Colonic mucosa (tissue), 4 donors: ENCODE results near the gene IGF2BP2. TPM values are rescaled to one million over a fixed set of nuclear protein-coding genes. Genes with fewer than 3 reads are reported as not detected.
A peak's percentile ranks its signal among the peaks of the same experiment; 100 is the strongest.
"Not testable (repeated sequence)": the region's sequence is repeated elsewhere in the genome, so short reads cannot be mapped to it uniquely, and the experiment has no call there.

Experiments
- DNase-seq: peaks from one replicate; pipeline ENCODE4 v3.0.0-alpha.2; 2020
- H3K27ac ChIP-seq: fragments of 200-600 bp; one replicate; pipeline ENCODE4 v1.8.0; 2021
- H3K27me3 ChIP-seq: fragments of 200-600 bp; one replicate; pipeline ENCODE4 v1.8.0; 2021
- H3K36me3 ChIP-seq: fragments of 200-600 bp; one replicate; pipeline ENCODE4 v1.8.0; 2021
- H3K4me1 ChIP-seq: fragments of 200-600 bp; one replicate; pipeline ENCODE4 v1.8.0; 2021; ENCODE audit warnings: mild to moderate bottlenecking
- H3K4me3 ChIP-seq: fragments of 200-600 bp; one replicate; pipeline ENCODE4 v1.8.0; 2021
- H3K9ac ChIP-seq, 2 donors: one replicate each; pipeline ENCODE4 v1.7.0; 2013; ENCODE audit warnings: control low read depth in 2 of 2, low read depth in 2 of 2, low read length in 2 of 2
- H3K9me3 ChIP-seq: fragments of 200-600 bp; one replicate; pipeline ENCODE4 v1.8.0; 2021
- intact Hi-C: fragments of 100-400 bp; cut with DNase I; formaldehyde crosslinking; loops from one replicate; pipeline ENCODE4 v1.14.1; 2022
- total RNA-seq, 2 donors: library from RNA; stranded (reverse); fragmentation: NEBNext Ultra II Directional in 1 of 2; extraction: Animal tissue kit (Norgen Biotek cat#: 25700) in 1 of 2; gene quantifications; one replicate each; pipeline ENCODE4 v1.2.1, GENCODE V29; 2021
- TF ChIP-seq, protein P1 (sequence below): fragments of 200-600 bp; IDR thresholded peaks from one replicate; pipeline ENCODE4 v1.8.0; 2022; ENCODE audit warnings: antibody characterized with exemption, mild to moderate bottlenecking
- donor health status: healthy.
- donor health status: DM: no; HTN: no; CAD: no.
- donor health status: DM: no; HTN: no; CAD: no.

The IGF2BP2 gene
- total RNA-seq, 2 donors from 2014 or later, result 48.7 to 61.2 TPM

DNA sequence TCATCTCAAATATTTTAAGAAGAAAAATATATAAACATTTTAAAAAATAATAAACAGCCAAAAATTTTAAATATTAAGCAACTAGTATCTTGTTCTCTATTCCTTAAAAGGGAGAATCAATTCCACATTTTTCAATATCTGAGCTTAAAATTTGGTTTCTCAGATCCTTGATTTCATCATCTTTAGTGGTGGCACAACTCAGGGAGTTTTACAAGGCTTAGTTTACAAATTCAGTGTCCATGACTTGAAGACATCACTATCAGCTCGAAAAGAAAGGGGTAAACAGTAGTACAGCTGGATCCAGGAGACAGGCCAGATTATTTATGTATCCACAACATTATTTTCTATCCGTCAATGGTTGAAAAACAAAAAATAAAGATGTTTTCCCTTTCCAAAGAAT is 11.6 kb downstream of the IGF2BP2 start:
- H3K27me3 ChIP-seq, result no peaks in the 10 kb centered on the region
- no peak overlapping the region for H3K4me3 ChIP-seq
- H3K36me3 ChIP-seq, result no peaks in the 10 kb centered on the region
- no peaks in the 10 kb centered on the region for H3K4me1 ChIP-seq
- DNase-seq, result no peak
- intact Hi-C loops, result no loop called here
- H3K9ac ChIP-seq, result no peak overlapping the region
- H3K27ac ChIP-seq, result no peak overlapping the region
- TF ChIP-seq, protein P1, sequence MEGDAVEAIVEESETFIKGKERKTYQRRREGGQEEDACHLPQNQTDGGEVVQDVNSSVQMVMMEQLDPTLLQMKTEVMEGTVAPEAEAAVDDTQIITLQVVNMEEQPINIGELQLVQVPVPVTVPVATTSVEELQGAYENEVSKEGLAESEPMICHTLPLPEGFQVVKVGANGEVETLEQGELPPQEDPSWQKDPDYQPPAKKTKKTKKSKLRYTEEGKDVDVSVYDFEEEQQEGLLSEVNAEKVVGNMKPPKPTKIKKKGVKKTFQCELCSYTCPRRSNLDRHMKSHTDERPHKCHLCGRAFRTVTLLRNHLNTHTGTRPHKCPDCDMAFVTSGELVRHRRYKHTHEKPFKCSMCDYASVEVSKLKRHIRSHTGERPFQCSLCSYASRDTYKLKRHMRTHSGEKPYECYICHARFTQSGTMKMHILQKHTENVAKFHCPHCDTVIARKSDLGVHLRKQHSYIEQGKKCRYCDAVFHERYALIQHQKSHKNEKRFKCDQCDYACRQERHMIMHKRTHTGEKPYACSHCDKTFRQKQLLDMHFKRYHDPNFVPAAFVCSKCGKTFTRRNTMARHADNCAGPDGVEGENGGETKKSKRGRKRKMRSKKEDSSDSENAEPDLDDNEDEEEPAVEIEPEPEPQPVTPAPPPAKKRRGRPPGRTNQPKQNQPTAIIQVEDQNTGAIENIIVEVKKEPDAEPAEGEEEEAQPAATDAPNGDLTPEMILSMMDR, result no peak
- H3K9me3 ChIP-seq, result no peaks in the 10 kb centered on the region

DNA sequence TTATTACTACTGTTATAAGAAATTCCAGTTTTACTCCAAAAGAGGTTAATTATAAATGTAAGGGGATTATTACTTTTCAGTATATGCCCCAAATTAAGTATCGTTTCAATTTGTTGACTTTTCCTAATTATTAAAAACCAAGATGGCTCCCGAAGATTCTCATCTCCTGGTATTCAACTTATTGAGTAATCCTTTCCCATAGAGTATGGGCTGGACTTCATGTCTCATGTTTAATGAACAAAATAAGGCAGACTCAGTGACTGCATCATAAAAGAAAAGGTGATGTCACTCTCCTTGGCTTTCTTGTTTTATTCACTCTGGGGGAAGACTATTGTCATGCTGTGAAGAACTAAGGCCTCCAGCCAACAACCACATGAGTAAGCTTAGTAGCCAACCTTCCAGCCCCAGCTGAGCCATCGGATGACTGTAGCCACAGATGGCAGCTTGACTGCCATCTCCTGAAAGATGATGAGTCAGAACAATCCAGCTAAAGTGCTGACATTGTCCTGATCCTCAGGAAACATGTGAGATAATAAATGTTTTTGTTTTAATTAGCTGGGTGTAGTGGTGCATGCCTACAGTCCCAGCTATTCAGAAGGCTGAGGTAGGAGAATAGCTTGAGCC is 17.3 kb downstream of the IGF2BP2 start:
- no peak for DNase-seq
- no peaks in the 10 kb centered on the region for H3K36me3 ChIP-seq
- intact Hi-C loops, result no loop called here

DNA sequence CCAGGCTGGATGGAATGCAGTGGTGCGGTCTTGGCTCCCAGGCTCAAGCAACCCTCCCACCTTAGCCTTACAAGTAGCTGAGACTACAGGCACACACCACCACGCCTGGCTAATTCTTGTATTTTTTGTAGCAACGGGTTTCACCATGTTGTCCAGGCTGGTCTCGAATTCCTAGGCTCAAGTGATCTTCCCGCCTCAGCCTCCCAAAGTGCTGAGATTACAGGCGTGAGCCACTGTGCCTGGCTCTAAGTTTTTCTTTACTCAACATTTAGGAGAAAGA is 26.1 kb downstream of the IGF2BP2 start:
- H3K27ac ChIP-seq, H3K4me3 ChIP-seq, H3K27me3 ChIP-seq, H3K9ac ChIP-seq, intact Hi-C loops, DNase-seq, H3K36me3 ChIP-seq, H3K9me3 ChIP-seq: not testable (repeated sequence)
- H3K4me1 ChIP-seq, result peaks cover 10% of the 10 kb centered on the region

More for the DNA sequence above, 17.3 kb downstream of the IGF2BP2 start:
- TF ChIP-seq, protein P1, result no peak
- no peak overlapping the region for H3K27ac ChIP-seq
- no peaks in the 10 kb centered on the region for H3K27me3 ChIP-seq
- no peak overlapping the region for H3K9ac ChIP-seq
- H3K9me3 ChIP-seq, result no peaks in the 10 kb centered on the region
- no peaks in the 10 kb centered on the region for H3K4me1 ChIP-seq
- no peak overlapping the region for H3K4me3 ChIP-seq

DNA sequence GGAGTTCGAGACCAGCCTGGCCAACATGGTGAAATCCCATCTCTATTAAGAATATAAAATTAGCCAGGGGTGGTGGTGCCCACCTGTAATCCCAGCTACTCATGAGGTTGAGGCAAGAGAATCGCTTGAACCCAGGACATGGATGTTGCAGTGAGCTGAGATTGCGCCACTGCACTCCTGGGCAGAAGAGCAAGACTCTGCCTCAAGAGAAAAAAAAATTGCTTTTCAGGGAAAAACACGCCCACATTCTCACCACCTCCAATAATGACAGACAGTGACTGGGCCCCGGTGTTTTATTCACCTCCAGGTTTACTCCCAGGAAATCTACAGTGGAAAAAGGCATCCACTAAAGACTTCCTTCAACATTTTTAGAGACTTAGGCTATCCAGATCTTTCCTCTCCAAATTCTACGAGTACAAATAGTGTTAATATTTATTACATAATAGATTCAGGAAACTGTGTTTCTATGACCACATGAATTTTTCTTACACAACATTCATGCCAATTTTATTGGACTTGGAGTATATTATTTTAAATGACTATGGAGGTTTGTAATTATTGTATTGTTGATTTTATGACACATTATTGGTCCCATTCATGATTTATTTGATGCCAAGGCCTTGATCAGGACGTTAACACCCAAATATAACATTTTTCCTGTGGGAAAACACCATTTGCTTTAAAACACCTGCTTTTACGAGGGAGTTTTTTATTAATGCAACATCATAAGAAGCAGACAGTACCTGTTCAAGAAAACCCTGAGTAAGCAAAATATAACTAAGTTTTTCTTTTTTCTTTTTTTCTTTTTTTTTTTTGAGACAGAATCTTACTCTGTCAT is 26.6 kb downstream of the IGF2BP2 start:
- no peak overlapping the region for H3K9ac ChIP-seq
- H3K27ac ChIP-seq, result no peak overlapping the region
- intact Hi-C loops, result no loop called here
- peaks cover 10% of the 10 kb centered on the region for H3K4me1 ChIP-seq
- TF ChIP-seq, protein P1, result no peak
- no peaks in the 10 kb centered on the region for H3K9me3 ChIP-seq
- no peaks in the 10 kb centered on the region for H3K27me3 ChIP-seq
- DNase-seq, result no peak
- no peak overlapping the region for H3K4me3 ChIP-seq
- H3K36me3 ChIP-seq, result no peaks in the 10 kb centered on the region

DNA sequence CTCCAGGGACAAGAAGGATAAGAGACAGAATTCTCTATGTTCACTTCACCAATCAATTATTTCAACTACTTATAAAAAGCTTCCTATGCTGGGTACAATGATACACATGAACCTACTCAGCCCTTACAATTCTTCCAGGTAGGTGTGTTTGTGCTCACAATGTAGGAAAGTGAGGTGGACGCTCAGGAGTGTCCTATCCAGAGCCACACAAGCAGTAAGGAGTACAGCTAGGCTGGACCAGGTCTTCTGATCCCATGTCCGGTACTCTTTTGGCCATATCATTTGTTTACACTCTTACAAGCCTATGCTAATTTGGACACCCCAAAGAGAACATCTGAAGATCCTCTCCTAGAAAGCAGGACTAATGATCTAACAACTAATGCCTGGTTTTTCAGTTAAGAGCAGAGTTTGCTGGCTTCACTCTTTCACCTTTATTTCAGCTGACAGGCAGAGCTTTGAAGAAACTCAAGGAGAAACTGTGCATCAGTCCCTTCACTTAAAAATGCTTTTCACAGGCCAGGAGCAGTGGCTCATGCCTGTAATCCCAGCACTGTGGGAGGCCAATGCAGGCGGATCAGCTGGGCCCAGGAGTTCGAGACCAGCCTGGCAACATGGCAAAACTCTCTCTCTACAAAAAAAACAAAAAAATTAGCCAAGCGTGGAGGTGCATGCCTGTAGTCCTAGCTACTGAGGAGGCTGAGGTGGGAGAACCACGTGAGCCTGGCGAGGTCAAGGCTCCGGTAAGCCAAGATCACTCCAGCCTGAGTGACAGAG is 27.5 kb downstream of the IGF2BP2 start:
- Histone ChIP-seq H3K27me3 (no peaks in the 10 kb centered on the region), H3K27ac (peak overlapping the region; percentile 73), H3K4me1 (peaks cover 10% of the 10 kb centered on the region), H3K4me3 (no peak overlapping the region), H3K9ac (peak overlapping the region in 1 of 2 donors; percentile 51), H3K36me3 (no peaks in the 10 kb centered on the region), H3K9me3 (no peaks in the 10 kb centered on the region)
- DNase-seq, result no peak
- intact Hi-C loops, result no loop called here
- TF ChIP-seq, protein P1, result no peak
